DND-41 (cell line): ENCODE results near the gene IREB2.

Experiments used
- ATAC-seq: fragments of 200-7000 bp; cut with Tn5 transposase; 3 replicates; pipeline ENCODE4 v1.9.1; 2021; ENCODE audit warnings: low read depth; ENCODE audit not compliant: insufficient read depth
- DNase-seq: peaks from one replicate; pipeline ENCODE4 v3.0.0-alpha.2; 2020
- H2AFZ ChIP-seq: 2 replicates; pipeline ENCODE4 v1.6.0; 2012; ENCODE audit warnings: low read depth, low read length
- H3K27ac ChIP-seq: 2 replicates; pipeline ENCODE4 v1.5.1; 2012; ENCODE audit warnings: low read length, inconsistent platforms
- H3K27me3 ChIP-seq: fragments of 200-600 bp; sonication (generic); 2 replicates; pipeline ENCODE4 v1.6.0; 2012; ENCODE audit warnings: low read length, mild to moderate bottlenecking, inconsistent platforms; ENCODE audit not compliant: insufficient read depth, poor library complexity
- H3K36me3 ChIP-seq: 2 replicates; pipeline ENCODE4 v1.5.1; 2012; ENCODE audit warnings: low read length, inconsistent platforms; ENCODE audit not compliant: insufficient read depth
- H3K4me1 ChIP-seq: 2 replicates; pipeline ENCODE4 v1.5.1; 2012; ENCODE audit warnings: mild to moderate bottlenecking, low read length; ENCODE audit not compliant: insufficient read depth
- H3K4me2 ChIP-seq: 2 replicates; pipeline ENCODE4 v1.6.0; 2012; ENCODE audit warnings: mild to moderate bottlenecking, moderate library complexity, low read length, inconsistent platforms; ENCODE audit not compliant: insufficient read depth
- H3K4me3 ChIP-seq, 2 experiments: fragments of 200-600 bp in 1 of 2; shearing (Covaris generic) in 1 of 2; 2 replicates each; pipeline ENCODE4 v1.5.1; 2012 to 2016; ENCODE audit warnings: inconsistent platforms in 2 of 2, low read length in 2 of 2, mild to moderate bottlenecking in 2 of 2, low read depth in 1 of 2, moderate library complexity in 1 of 2
- H3K79me2 ChIP-seq: 2 replicates; pipeline ENCODE4 v1.6.0; 2012; ENCODE audit warnings: low read length, inconsistent platforms; ENCODE audit not compliant: insufficient read depth
- H3K9ac ChIP-seq: 2 replicates; pipeline ENCODE4 v1.6.0; 2012; ENCODE audit warnings: low read depth, mild to moderate bottlenecking, inconsistent platforms, low read length, moderate library complexity
- H3K9me3 ChIP-seq: 2 replicates; pipeline ENCODE4 v1.5.1; 2012; ENCODE audit warnings: low read length, moderate library complexity, mild to moderate bottlenecking, inconsistent platforms; ENCODE audit not compliant: insufficient read depth, severe bottlenecking
- H4K20me1 ChIP-seq: 2 replicates; pipeline ENCODE4 v1.6.0; 2012; ENCODE audit warnings: low read length; ENCODE audit not compliant: insufficient read depth
- CTCF ChIP-seq: IDR thresholded peaks from 2 replicates; pipeline ENCODE4 v1.5.1; 2012; ENCODE audit warnings: borderline replicate concordance, low read length, moderate library complexity, mild to moderate bottlenecking; ENCODE audit not compliant: poor library complexity, severe bottlenecking; ENCODE audit errors: extremely low read depth
- EZH2 ChIP-seq: IDR thresholded peaks from 3 replicates; pipeline ENCODE4 v1.6.1; 2012; ENCODE audit warnings: borderline replicate concordance, low read depth, mild to moderate bottlenecking, moderate library complexity, low read length, inconsistent platforms; ENCODE audit not compliant: severe bottlenecking

The IREB2 gene

GRCh38 chr15:78398076-78398825, 39.8 kb upstream of the IREB2 start:
- no peaks in the 10 kb centered on the region for H4K20me1 ChIP-seq
- H3K27me3 ChIP-seq = no peaks in the 10 kb centered on the region
- no peak overlapping the region for H3K9ac ChIP-seq
- H3K27ac ChIP-seq = no peak overlapping the region
- no peak overlapping the region for H2AFZ ChIP-seq
- no peak overlapping the region for H3K4me3 ChIP-seq
- H3K4me2 ChIP-seq = no peak overlapping the region
- H3K4me1 ChIP-seq = no peaks in the 10 kb centered on the region
- no peaks in the 10 kb centered on the region for H3K79me2 ChIP-seq
- no peak for DNase-seq
- no peak for TF ChIP-seq EZH2
- no peak for TF ChIP-seq CTCF
- no peaks in the 10 kb centered on the region for H3K36me3 ChIP-seq
- ATAC-seq = no peak
- H3K9me3 ChIP-seq = no peaks in the 10 kb centered on the region

GRCh38 chr15:78399091-78399490, 38.9 kb upstream of the IREB2 start:
- no peaks in the 10 kb centered on the region for H3K9me3 ChIP-seq
- DNase-seq (no peak), ATAC-seq (no peak)
- H3K79me2 ChIP-seq = no peaks in the 10 kb centered on the region
- TF ChIP-seq CTCF (no peak), EZH2 (no peak)
- H3K9ac ChIP-seq = no peak overlapping the region
- H4K20me1 ChIP-seq = no peaks in the 10 kb centered on the region
- no peak overlapping the region for H3K4me2 ChIP-seq
- H3K36me3 ChIP-seq = no peaks in the 10 kb centered on the region
- H3K4me1 ChIP-seq = no peaks in the 10 kb centered on the region
- no peaks in the 10 kb centered on the region for H3K27me3 ChIP-seq
- H3K4me3 ChIP-seq = no peak overlapping the region
- no peak overlapping the region for H3K27ac ChIP-seq
- H2AFZ ChIP-seq = no peak overlapping the region

- DNase-seq (no peak), ATAC-seq (no peak)
- Histone ChIP-seq H3K9ac (no peak overlapping the region), H3K4me3 (no peak overlapping the region), H3K27me3 (no peaks in the 10 kb centered on the region), H3K9me3 (no peaks in the 10 kb centered on the region), H3K27ac (no peak overlapping the region), H4K20me1 (no peaks in the 10 kb centered on the region), H3K4me2 (no peak overlapping the region), H3K79me2 (no peaks in the 10 kb centered on the region), H3K36me3 (no peaks in the 10 kb centered on the region), H2AFZ (no peak overlapping the region), H3K4me1 (no peaks in the 10 kb centered on the region)
- no peak for TF ChIP-seq CTCF
- TF ChIP-seq EZH2 = no peak
Observed at GRCh38 chr15:78402061-78402610, 35.9 kb upstream of the IREB2 start.
